Stimulated activated CD8-positive, alpha-beta memory T cell treated with anti-CD3 and anti-CD28 coated beads, Interleukin-12 subunit alpha, Interleukin-12 subunit beta, amount 100 ng/mL, for 4 hours (primary cell): ENCODE data around the gene MRPS22.
"Not testable (repeated sequence)": the region's sequence is repeated elsewhere in the genome, so short reads cannot be mapped to it uniquely, and the experiment has no call there.

Source experiments
- DNase-seq: peaks from one replicate; pipeline ENCODE4 v3.0.0-alpha.2; 2020; ENCODE audit warnings: low read depth

The MRPS22 gene

GRCh38 chr3:139396707-139397106 is 52.9 kb downstream of the MRPS22 start:
- DNase-seq: no peak

- DNase-seq: not testable (repeated sequence)
Observed at GRCh38 chr3:139401155-139401554, 57.3 kb downstream of the MRPS22 start.
